ENCODE results near the gene C11orf91. TPM values are rescaled to one million over a fixed set of nuclear protein-coding genes. Genes with fewer than 3 reads are reported as not detected.

C11orf91 gene
- total and polyA plus RNA-seq, 2 of the 8 experiments (the other 6 are each of a cell fraction or from before 2014, with no cell fraction given): not detected

DNA sequence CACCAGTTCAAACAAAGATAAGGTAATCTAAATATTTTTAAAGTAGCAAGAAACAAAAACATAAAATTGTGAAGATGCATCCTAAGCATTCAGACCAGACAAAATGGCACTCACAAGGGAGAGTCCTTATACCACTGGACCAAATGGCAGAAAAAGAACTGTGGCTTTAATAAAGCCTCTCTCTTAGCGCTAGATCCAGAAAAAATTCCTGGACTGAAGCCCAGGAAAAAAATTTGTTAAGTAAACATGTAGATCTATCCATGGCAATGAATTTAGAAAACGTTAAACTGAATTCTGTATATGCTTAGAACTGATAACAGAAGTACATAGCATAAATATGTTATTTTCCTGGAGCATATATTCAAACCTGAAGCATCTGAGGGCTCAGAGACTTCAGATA, 47.4 kb upstream of the C11orf91 start:
- Histone ChIP-seq H3K27me3 (replicated peaks in 1 of 4; ENCODE audit: control insufficient read depth in 3 of 4, extremely low read depth in 1 of 4, insufficient read depth in 3 of 4, low read length in 3 of 4) (no peaks in the 10 kb centered on the region), H3K36me3 (ENCODE audit: control insufficient read depth in 2 of 4, insufficient read depth in 4 of 4, low read length in 3 of 4) (peaks cover 0 to 7% (median under 1%) of the 10 kb centered on the region in 4 experiments; a peak in 4 of 8 replicates), H3K4ac (replicated peaks; ENCODE audit: insufficient read length, low read depth, low read length) (no peak overlapping the region), H3K18ac (ENCODE audit: extremely low read depth, low read length) (no peak overlapping the region), H3K4me1 (replicated peaks in 1 of 4; ENCODE audit: control insufficient read depth in 3 of 4, insufficient read depth in 4 of 4, low read length in 3 of 4) (no peaks in the 10 kb centered on the region), H4K5ac (ENCODE audit: insufficient read length, low read depth, low read length) (no peak overlapping the region), H2BK120ac (replicated peaks; ENCODE audit: low read depth, low read length) (no peak overlapping the region), H2BK15ac (ENCODE audit: low read length) (no peak overlapping the region), H3K4me2 (ENCODE audit: insufficient read depth in 1 of 2, low read depth in 2 of 2, low read length in 2 of 2) (no peak overlapping the region), H4K8ac (ENCODE audit: extremely low read depth, insufficient read depth, low read length) (no peak overlapping the region), H3K79me1 (ENCODE audit: low read depth, low read length) (no peaks in the 10 kb centered on the region), H2BK20ac (ENCODE audit: low read length) (no peak overlapping the region), H2BK12ac (ENCODE audit: low read depth, low read length) (no peak overlapping the region), H3K4me3 (ENCODE audit: extremely low read depth in 1 of 4, insufficient read depth in 2 of 4, low read depth in 3 of 4, low read length in 4 of 4) (no peak overlapping the region), H2BK5ac (ENCODE audit: low read depth, low read length) (no peak overlapping the region), H3K79me2 (ENCODE audit: control insufficient read depth in 1 of 2, insufficient read depth in 2 of 2, low read length in 2 of 2) (no peaks in the 10 kb centered on the region), H2AFZ (ENCODE audit: low read length) (no peak overlapping the region), H3K9me3 (ENCODE audit: insufficient read depth in 2 of 2, low read depth in 1 of 2, low read length in 1 of 2) (no peaks in the 10 kb centered on the region), H3K9ac (replicated peaks in 1 of 4; ENCODE audit: extremely low read depth in 1 of 4, low read depth in 3 of 4, low read length in 3 of 4) (no peak overlapping the region), H4K20me1 (replicated peaks in 1 of 2; ENCODE audit: control insufficient read depth in 1 of 2, insufficient read depth in 2 of 2, low read length in 2 of 2) (peaks cover 0 to 3% of the 10 kb centered on the region in 2 experiments), H2AK5ac (ENCODE audit: low read depth, low read length) (no peak overlapping the region), H3K23ac (ENCODE audit: insufficient read length) (no peak overlapping the region), H4K91ac (replicated peaks; ENCODE audit: insufficient read length, low read length) (no peak overlapping the region), H3K14ac (ENCODE audit: insufficient read length) (no peak overlapping the region), H3K27ac (ENCODE audit: low read depth, low read length) (no peak overlapping the region), H3K23me2 (ENCODE audit: low read depth, low read length) (no peaks in the 10 kb centered on the region), H3K56ac (replicated peaks; ENCODE audit: insufficient read length, low read depth, low read length) (no peak overlapping the region)
- no peak for FAIRE-seq
- 95% methylated on average over 2 of the region's 2 CpGs; no CpG with 5 or more reads in 1 of the 2 experiments for WGBS, 2 experiments (ENCODE audit: extremely low coverage in 1 of 2, insufficient coverage in 1 of 2, insufficient read length in 1 of 2, insufficient replicate concordance in 2 of 2, low coverage in 1 of 2, low lambda C conversion rate in 2 of 2, missing lambda C conversion rate in 1 of 2)
- ChIA-PET CTCF (ENCODE audit: partially characterized antibody) (interaction anchor here (0.7 to 1.6 kb wide), 2 partner anchors 13 to 24 kb away, joined by 3 to 4 read pairs; no protein-coding TSS in a partner anchor), POLR2A (ENCODE audit: partially characterized antibody) (no interaction called here)
- DNase-seq (ENCODE audit: low read depth in 1 of 2, low spot score in 2 of 2): no peak
- TF ChIP-seq, protein P1, sequence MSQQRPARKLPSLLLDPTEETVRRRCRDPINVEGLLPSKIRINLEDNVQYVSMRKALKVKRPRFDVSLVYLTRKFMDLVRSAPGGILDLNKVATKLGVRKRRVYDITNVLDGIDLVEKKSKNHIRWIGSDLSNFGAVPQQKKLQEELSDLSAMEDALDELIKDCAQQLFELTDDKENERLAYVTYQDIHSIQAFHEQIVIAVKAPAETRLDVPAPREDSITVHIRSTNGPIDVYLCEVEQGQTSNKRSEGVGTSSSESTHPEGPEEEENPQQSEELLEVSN (IDR thresholded peaks at IDR 0.05): no peak
- no peak for TF ChIP-seq SP2 (IDR thresholded peaks at IDR 0.05; ENCODE audit: low read length)
- no peak for TF ChIP-seq BCL11A (IDR thresholded peaks at IDR 0.05; ENCODE audit: low read depth in 2 of 2, low read length in 2 of 2)
- no peak for TF ChIP-seq KDM1A (IDR thresholded peaks at IDR 0.05; ENCODE audit: borderline replicate concordance, low read length)
- TF ChIP-seq TAF7 (optimal IDR thresholded peaks at IDR 0.05; ENCODE audit: borderline replicate concordance, low read depth, low read length): no peak
- TF ChIP-seq SIN3A (conservative IDR thresholded peaks at IDR 0.05 in 1 of 2, IDR thresholded peaks at IDR 0.05 in 1 of 2; ENCODE audit: low read depth in 1 of 2, low read length in 2 of 2): no peak
- no peak for TF ChIP-seq ASH2L (IDR thresholded peaks at IDR 0.05; ENCODE audit: low read length)
- TF ChIP-seq CBX8 (IDR thresholded peaks at IDR 0.05; ENCODE audit: borderline replicate concordance, low read depth, low read length): no peak
- no peak for TF ChIP-seq RNF2 (IDR thresholded peaks at IDR 0.05; ENCODE audit: borderline replicate concordance, low read depth, low read length, missing control alignments, poor library complexity, severe bottlenecking)
- TF ChIP-seq POU5F1 (IDR thresholded peaks at IDR 0.05; ENCODE audit: low read depth, low read length): no peak
- TF ChIP-seq TBP (IDR thresholded peaks at IDR 0.05; ENCODE audit: low read depth, low read length): no peak
- no peak for TF ChIP-seq RXRA (IDR thresholded peaks at IDR 0.05; ENCODE audit: insufficient read depth, low read depth, low read length)
- TF ChIP-seq TAF1 (IDR thresholded peaks at IDR 0.05; ENCODE audit: low read depth, low read length): no peak
- TF ChIP-seq CEBPB (IDR thresholded peaks at IDR 0.05; ENCODE audit: low read depth, low read length): no peak

Data from H1 (cell line).